ENCODE data around the gene SLC31A1. TPM values are rescaled to one million over a fixed set of nuclear protein-coding genes. Genes with fewer than 3 reads are reported as not detected.

SLC31A1 gene
- 6.1 TPM for total RNA-seq
- polyA plus RNA-seq, result 1 to 10 TPM; 3.1 to 6.1 (median 4.2) TPM

DNA sequence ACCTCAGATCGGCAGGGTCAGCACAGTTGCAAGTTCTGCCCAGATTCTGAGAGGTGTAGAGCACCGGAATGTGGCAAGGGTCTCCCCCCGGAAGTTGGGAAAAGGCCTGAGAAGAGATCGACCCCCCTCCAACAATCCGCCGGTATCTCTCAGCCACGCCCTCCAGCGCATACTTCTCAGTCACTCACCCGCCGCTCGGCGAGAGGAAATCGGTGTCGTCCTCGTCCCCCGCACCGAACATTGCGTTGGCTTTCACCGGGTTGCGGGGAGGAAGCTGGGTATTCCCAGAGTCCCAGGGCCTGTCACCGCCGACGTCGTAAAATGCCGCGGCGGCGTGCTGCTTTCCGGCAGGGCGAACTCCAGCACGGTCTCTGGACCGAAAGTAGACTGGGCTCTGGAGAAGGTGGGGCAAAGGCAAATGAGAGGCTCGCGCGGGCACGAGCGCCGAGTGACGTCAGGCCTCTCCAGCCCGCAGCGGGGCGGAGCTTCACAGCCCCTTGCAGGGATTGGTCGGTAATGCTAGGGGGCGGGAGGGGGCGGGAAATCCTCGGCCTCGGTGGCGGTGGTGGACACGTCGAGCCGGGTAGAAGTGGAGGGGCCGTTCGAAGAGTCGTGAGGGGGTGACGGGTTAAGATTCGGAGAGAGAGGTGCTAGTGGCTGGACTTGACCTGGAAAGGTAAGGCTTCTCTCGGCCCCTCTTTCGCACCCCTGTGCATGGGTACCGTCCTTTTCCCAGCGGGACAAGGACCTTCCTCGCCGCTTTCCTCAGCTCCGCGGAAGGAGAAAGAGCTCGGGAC, at the start of gene SLC31A1, which contains the start of gene FKBP15:
TSS of gene SLC31A1 (plus strand) at position 542 of the 797 bp plus-strand sequence. CDS start 34,605 bp downstream, outside the sequence.
TSS of gene FKBP15 (minus strand) at position 275 of the 797 bp plus-strand sequence. CDS start at position 241, 34 bp downstream.
- ATAC-seq (ENCODE audit: low read depth in 2 of 2) (peak; percentile 99 to 100), DNase-seq (peak; percentile 97)
- Mint-ChIP-seq H3K9me3 (peaks cover 0 to 2% (median 0%) of the 10 kb centered on the region in 7 donors), H3K36me3 (no peaks in the 10 kb centered on the region), H3K27ac (peak within 1 kb of the TSS; percentile 86 to 97 (median 94)), H3K27me3 (no peaks in the 10 kb centered on the region), H3K4me1 (peaks cover 16 to 61% (median 40%) of the 10 kb centered on the region in 4 donors), H3K4me3 (peak within 1 kb of the TSS; percentile 93 to 97 (median 95))
- Histone ChIP-seq H3K36me3 (ENCODE audit: control insufficient read depth, insufficient read depth, low read length) (no peaks in the 10 kb centered on the region), H3K27ac (ENCODE audit: insufficient read depth, low read length, poor library complexity, severe bottlenecking) (peak within 1 kb of the TSS; percentile 87), H3K9me3 (ENCODE audit: control insufficient read depth in 2 of 2, low read length in 2 of 2) (no peaks in the 10 kb centered on the region), H3K4me3 (ENCODE audit: low read depth, low read length) (peak within 1 kb of the TSS; percentile 87), H3K4me1 (ENCODE audit: control insufficient read depth, insufficient read depth, low read length, poor library complexity, severe bottlenecking) (peaks cover 35% of the 10 kb centered on the region), H3K27me3 (ENCODE audit: control insufficient read depth, insufficient read depth, low read length) (no peaks in the 10 kb centered on the region)

GRCh38 chr9:113173341-113173740, 48.0 kb upstream of the SLC31A1 start:
- Histone ChIP-seq H3K27me3 (ENCODE audit: control insufficient read depth, insufficient read depth, low read length) (no peaks in the 10 kb centered on the region), H3K4me1 (ENCODE audit: control insufficient read depth, insufficient read depth, low read length, poor library complexity, severe bottlenecking) (no peaks in the 10 kb centered on the region), H3K36me3 (ENCODE audit: control insufficient read depth, insufficient read depth, low read length) (peaks cover 87% of the 10 kb centered on the region), H3K27ac (ENCODE audit: insufficient read depth, low read length, poor library complexity, severe bottlenecking) (no peak overlapping the region), H3K9me3 (ENCODE audit: control insufficient read depth in 2 of 2, low read length in 2 of 2) (no peaks in the 10 kb centered on the region), H3K4me3 (ENCODE audit: low read depth, low read length) (no peak overlapping the region)
- H3K4me1 Mint-ChIP-seq, result no peaks in the 10 kb centered on the region
- no peak for DNase-seq
- H3K9me3 Mint-ChIP-seq, result peaks cover 0 to 9% (median 2%) of the 10 kb centered on the region in 7 donors
- ATAC-seq (ENCODE audit: low read depth in 2 of 2), result no peak
- H3K36me3 Mint-ChIP-seq, result peaks cover 62% of the 10 kb centered on the region
- no peaks in the 10 kb centered on the region for H3K27me3 Mint-ChIP-seq
- no peak overlapping the region for H3K4me3 Mint-ChIP-seq
- H3K27ac Mint-ChIP-seq, result no peak overlapping the region

DNA sequence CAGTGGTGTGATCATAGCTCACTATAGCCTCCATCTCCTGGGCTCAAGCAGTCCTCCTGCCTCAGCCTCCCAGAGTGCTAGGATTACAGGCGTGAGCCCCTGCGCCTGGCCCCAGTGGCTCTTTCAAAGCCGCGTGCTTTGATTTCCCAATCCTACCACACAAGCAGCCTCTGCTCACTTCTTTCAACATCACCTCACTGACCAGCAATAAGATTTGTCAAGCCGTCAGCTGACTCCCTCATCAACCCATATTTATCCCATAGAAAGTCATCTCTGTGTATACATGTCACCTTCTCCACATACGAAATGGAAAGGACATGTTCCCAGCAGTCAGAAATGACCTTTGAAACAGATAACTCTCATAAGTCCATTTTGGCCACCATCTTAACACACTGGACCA, 44.5 kb upstream of the SLC31A1 start:
- H3K36me3 Mint-ChIP-seq, result peaks cover 64% of the 10 kb centered on the region
- no peak for ATAC-seq (ENCODE audit: low read depth in 2 of 2)
- no peaks in the 10 kb centered on the region for H3K4me1 ChIP-seq (ENCODE audit: control insufficient read depth, insufficient read depth, low read length, poor library complexity, severe bottlenecking)
- no peak overlapping the region for H3K4me3 Mint-ChIP-seq
- peaks cover 0 to under 1% (median 0%) of the 10 kb centered on the region in 4 donors for H3K4me1 Mint-ChIP-seq
- no peaks in the 10 kb centered on the region for H3K9me3 ChIP-seq (ENCODE audit: control insufficient read depth in 2 of 2, low read length in 2 of 2)
- H3K27me3 ChIP-seq (ENCODE audit: control insufficient read depth, insufficient read depth, low read length), result no peaks in the 10 kb centered on the region
- H3K27ac Mint-ChIP-seq, result no peak overlapping the region
- DNase-seq, result no peak
- peaks cover 0 to 9% (median 2%) of the 10 kb centered on the region in 7 donors for H3K9me3 Mint-ChIP-seq
- H3K4me3 ChIP-seq (ENCODE audit: low read depth, low read length), result no peak overlapping the region
- H3K27ac ChIP-seq (ENCODE audit: insufficient read depth, low read length, poor library complexity, severe bottlenecking), result no peak overlapping the region
- peaks cover 88% of the 10 kb centered on the region for H3K36me3 ChIP-seq (ENCODE audit: control insufficient read depth, insufficient read depth, low read length)
- no peaks in the 10 kb centered on the region for H3K27me3 Mint-ChIP-seq

DNA sequence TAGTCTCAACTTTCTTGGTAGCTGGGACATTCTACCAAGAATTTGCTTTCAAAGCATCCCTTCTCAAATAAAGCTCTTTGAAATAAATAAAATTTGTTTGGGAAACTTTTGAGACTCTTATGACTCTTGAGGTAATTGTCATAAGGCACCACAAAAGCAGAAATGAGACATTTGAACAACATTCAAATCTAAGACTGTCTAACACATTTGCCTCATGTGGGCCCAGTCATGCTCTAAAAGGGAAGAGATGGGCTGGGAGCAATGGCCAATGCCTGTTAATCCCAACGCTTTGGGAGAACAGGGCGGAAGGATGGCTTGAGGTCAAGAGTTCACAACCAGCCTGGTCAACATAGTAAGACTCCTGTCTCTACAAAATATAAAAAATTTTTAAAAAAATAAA, 44.1 kb upstream of the SLC31A1 start:
- H3K4me3 ChIP-seq (ENCODE audit: low read depth, low read length), result no peak overlapping the region
- no peak for DNase-seq
- no peaks in the 10 kb centered on the region for H3K27me3 Mint-ChIP-seq
- no peaks in the 10 kb centered on the region for H3K27me3 ChIP-seq (ENCODE audit: control insufficient read depth, insufficient read depth, low read length)
- no peak overlapping the region for H3K27ac Mint-ChIP-seq
- H3K4me3 Mint-ChIP-seq, result no peak overlapping the region
- peaks cover 0 to 3% (median 0%) of the 10 kb centered on the region in 4 donors for H3K4me1 Mint-ChIP-seq
- no peak overlapping the region for H3K27ac ChIP-seq (ENCODE audit: insufficient read depth, low read length, poor library complexity, severe bottlenecking)
- no peaks in the 10 kb centered on the region for H3K4me1 ChIP-seq (ENCODE audit: control insufficient read depth, insufficient read depth, low read length, poor library complexity, severe bottlenecking)
- peaks cover 92% of the 10 kb centered on the region for H3K36me3 ChIP-seq (ENCODE audit: control insufficient read depth, insufficient read depth, low read length)
- H3K36me3 Mint-ChIP-seq, result peaks cover 67% of the 10 kb centered on the region
- peaks cover 0 to 8% (median 2%) of the 10 kb centered on the region in 7 donors for H3K9me3 Mint-ChIP-seq
- no peak for ATAC-seq (ENCODE audit: low read depth in 2 of 2)
- H3K9me3 ChIP-seq (ENCODE audit: control insufficient read depth in 2 of 2, low read length in 2 of 2), result no peaks in the 10 kb centered on the region

- Mint-ChIP-seq H3K36me3 (peaks cover 67% of the 10 kb centered on the region), H3K4me1 (peaks cover 0 to 3% (median 0%) of the 10 kb centered on the region in 4 donors), H3K9me3 (no peaks in the 10 kb centered on the region), H3K27me3 (no peaks in the 10 kb centered on the region), H3K4me3 (no peak overlapping the region), H3K27ac (no peak overlapping the region)
- H3K4me1 ChIP-seq (ENCODE audit: control insufficient read depth, insufficient read depth, low read length, poor library complexity, severe bottlenecking), result no peaks in the 10 kb centered on the region
- H3K9me3 ChIP-seq (ENCODE audit: control insufficient read depth in 2 of 2, low read length in 2 of 2), result no peaks in the 10 kb centered on the region
- H3K36me3 ChIP-seq (ENCODE audit: control insufficient read depth, insufficient read depth, low read length), result peaks cover 92% of the 10 kb centered on the region
- no peaks in the 10 kb centered on the region for H3K27me3 ChIP-seq (ENCODE audit: control insufficient read depth, insufficient read depth, low read length)
- no peak for DNase-seq
- ATAC-seq (ENCODE audit: low read depth in 2 of 2), result no peak
- H3K4me3 ChIP-seq (ENCODE audit: low read depth, low read length), result no peak overlapping the region
- H3K27ac ChIP-seq (ENCODE audit: insufficient read depth, low read length, poor library complexity, severe bottlenecking), result no peak overlapping the region
Measured at GRCh38 chr9:113178087-113178486, 43.3 kb upstream of the SLC31A1 start.

DNA sequence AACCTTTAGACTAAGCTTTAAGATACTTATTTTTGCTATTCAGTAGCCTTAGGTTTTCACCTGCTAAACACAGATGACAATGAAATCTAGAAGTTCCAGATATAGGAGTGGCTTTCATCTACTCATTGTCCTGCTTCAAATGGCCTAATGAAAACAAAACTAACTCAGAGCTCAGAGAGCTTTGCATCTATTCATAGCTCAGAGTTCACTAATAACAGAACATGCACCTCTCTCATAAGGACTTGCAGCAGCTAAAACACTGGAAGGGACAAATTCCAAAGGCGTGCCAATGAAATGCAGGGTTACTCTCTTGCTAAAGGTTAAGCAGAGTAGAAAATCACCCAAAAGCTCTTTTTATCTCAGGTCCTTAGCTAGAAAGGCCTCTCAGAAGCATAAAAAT, 41.5 kb upstream of the SLC31A1 start:
- Histone ChIP-seq H3K4me1 (ENCODE audit: control insufficient read depth, insufficient read depth, low read length, poor library complexity, severe bottlenecking) (no peaks in the 10 kb centered on the region), H3K36me3 (ENCODE audit: control insufficient read depth, insufficient read depth, low read length) (peaks cover 94% of the 10 kb centered on the region), H3K9me3 (ENCODE audit: control insufficient read depth in 2 of 2, low read length in 2 of 2) (no peaks in the 10 kb centered on the region), H3K27me3 (ENCODE audit: control insufficient read depth, insufficient read depth, low read length) (no peaks in the 10 kb centered on the region), H3K4me3 (ENCODE audit: low read depth, low read length) (no peak overlapping the region), H3K27ac (ENCODE audit: insufficient read depth, low read length, poor library complexity, severe bottlenecking) (no peak overlapping the region)
- H3K27me3 Mint-ChIP-seq, result no peaks in the 10 kb centered on the region
- peaks cover 0 to 3% (median 0%) of the 10 kb centered on the region in 4 donors for H3K4me1 Mint-ChIP-seq
- H3K36me3 Mint-ChIP-seq, result peaks cover 74% of the 10 kb centered on the region
- DNase-seq, result no peak
- no peak for ATAC-seq (ENCODE audit: low read depth in 2 of 2)
- no peak overlapping the region for H3K4me3 Mint-ChIP-seq
- H3K27ac Mint-ChIP-seq, result peak overlapping the region in 1 of 3 donors; percentile 53
- H3K9me3 Mint-ChIP-seq, result no peaks in the 10 kb centered on the region

DNA sequence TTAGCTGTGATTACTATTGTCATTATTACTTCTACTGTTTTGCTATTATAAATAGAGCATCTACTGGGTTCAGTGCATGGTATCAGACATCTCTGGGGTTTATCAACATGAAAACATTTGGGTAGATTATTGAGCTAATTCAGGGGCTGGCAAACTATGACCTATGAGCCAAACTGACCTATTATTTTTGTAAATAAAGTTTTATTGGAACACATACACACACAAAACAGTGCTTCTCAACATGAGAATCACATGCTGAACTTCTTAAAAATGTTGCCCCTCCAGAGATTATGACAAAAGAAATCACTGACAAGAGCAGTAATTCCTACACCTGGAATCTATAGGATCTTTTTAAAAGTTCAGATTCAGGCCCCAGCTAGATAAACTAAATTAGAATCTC, 40.2 kb upstream of the SLC31A1 start:
- Histone ChIP-seq H3K27ac (ENCODE audit: insufficient read depth, low read length, poor library complexity, severe bottlenecking) (no peak overlapping the region), H3K4me3 (ENCODE audit: low read depth, low read length) (no peak overlapping the region), H3K9me3 (ENCODE audit: control insufficient read depth in 2 of 2, low read length in 2 of 2) (no peaks in the 10 kb centered on the region), H3K36me3 (ENCODE audit: control insufficient read depth, insufficient read depth, low read length) (peaks cover 96% of the 10 kb centered on the region), H3K4me1 (ENCODE audit: control insufficient read depth, insufficient read depth, low read length, poor library complexity, severe bottlenecking) (no peaks in the 10 kb centered on the region), H3K27me3 (ENCODE audit: control insufficient read depth, insufficient read depth, low read length) (no peaks in the 10 kb centered on the region)
- H3K4me3 Mint-ChIP-seq, result no peak overlapping the region
- no peaks in the 10 kb centered on the region for H3K27me3 Mint-ChIP-seq
- H3K4me1 Mint-ChIP-seq, result peaks cover 0 to 3% (median 0%) of the 10 kb centered on the region in 4 donors
- H3K27ac Mint-ChIP-seq, result no peak overlapping the region
- H3K9me3 Mint-ChIP-seq, result no peaks in the 10 kb centered on the region
- no peak for DNase-seq
- peaks cover 76% of the 10 kb centered on the region for H3K36me3 Mint-ChIP-seq
- ATAC-seq (ENCODE audit: low read depth in 2 of 2), result no peak
